ENCODE measurements around the gene BLVRB. TPM values are rescaled to one million over a fixed set of nuclear protein-coding genes. Genes with fewer than 3 reads are reported as not detected.
A peak's percentile ranks its signal among the peaks of the same experiment; 100 is the strongest.

BLVRB gene
- total and polyA plus RNA-seq, 9 of the 15 experiments (the other 6 are each of a cell fraction or from before 2014, with no cell fraction given) = 81.1 to 749 (median 331) TPM

- TF ChIP-seq MAZ (CRISPR knock-in tag; conservative IDR thresholded peaks at IDR 0.05 in 1 of 2, IDR thresholded peaks at IDR 0.05 in 1 of 2) = peak in 1 of 2 experiments; percentile 93; a peak in 3 of 4 replicates
- no peak; the same call in 1 of the 2 replicates for TF ChIP-seq ESRRA (IDR thresholded peaks at IDR 0.05; ENCODE audit: borderline replicate concordance, low read depth)
- no peak for TF ChIP-seq NFE2L1 (tag; IDR thresholded peaks at IDR 0.05; ENCODE audit: borderline replicate concordance, low read depth)
- TF ChIP-seq PURB (CRISPR knock-in tag; IDR thresholded peaks at IDR 0.05; ENCODE audit: low read depth) = no peak
- no peak for TF ChIP-seq MCM5 (IDR thresholded peaks at IDR 0.05; ENCODE audit: low read depth)
- TF ChIP-seq PCBP1 (IDR thresholded peaks at IDR 0.05; ENCODE audit: low read depth, low read length, poor library complexity, severe bottlenecking) = no peak
- TF ChIP-seq TEAD2 (tag; IDR thresholded peaks at IDR 0.05) = no peak
- TF ChIP-seq, protein P1, sequence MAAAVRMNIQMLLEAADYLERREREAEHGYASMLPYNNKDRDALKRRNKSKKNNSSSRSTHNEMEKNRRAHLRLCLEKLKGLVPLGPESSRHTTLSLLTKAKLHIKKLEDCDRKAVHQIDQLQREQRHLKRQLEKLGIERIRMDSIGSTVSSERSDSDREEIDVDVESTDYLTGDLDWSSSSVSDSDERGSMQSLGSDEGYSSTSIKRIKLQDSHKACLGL (CRISPR knock-in tag; IDR thresholded peaks at IDR 0.05; ENCODE audit: borderline replicate concordance, poor library complexity, severe bottlenecking) = no peak
- no peak for TF ChIP-seq ZNF586 (CRISPR knock-in tag; conservative IDR thresholded peaks at IDR 0.05)
- no peak for TF ChIP-seq ZNF57 (CRISPR knock-in tag; IDR thresholded peaks at IDR 0.05)
- TF ChIP-seq DPF2 (IDR thresholded peaks at IDR 0.05) = 0 out of 2 replicates have a peak, but pooled peaks have one; percentile 40
- TF ChIP-seq, protein P2, sequence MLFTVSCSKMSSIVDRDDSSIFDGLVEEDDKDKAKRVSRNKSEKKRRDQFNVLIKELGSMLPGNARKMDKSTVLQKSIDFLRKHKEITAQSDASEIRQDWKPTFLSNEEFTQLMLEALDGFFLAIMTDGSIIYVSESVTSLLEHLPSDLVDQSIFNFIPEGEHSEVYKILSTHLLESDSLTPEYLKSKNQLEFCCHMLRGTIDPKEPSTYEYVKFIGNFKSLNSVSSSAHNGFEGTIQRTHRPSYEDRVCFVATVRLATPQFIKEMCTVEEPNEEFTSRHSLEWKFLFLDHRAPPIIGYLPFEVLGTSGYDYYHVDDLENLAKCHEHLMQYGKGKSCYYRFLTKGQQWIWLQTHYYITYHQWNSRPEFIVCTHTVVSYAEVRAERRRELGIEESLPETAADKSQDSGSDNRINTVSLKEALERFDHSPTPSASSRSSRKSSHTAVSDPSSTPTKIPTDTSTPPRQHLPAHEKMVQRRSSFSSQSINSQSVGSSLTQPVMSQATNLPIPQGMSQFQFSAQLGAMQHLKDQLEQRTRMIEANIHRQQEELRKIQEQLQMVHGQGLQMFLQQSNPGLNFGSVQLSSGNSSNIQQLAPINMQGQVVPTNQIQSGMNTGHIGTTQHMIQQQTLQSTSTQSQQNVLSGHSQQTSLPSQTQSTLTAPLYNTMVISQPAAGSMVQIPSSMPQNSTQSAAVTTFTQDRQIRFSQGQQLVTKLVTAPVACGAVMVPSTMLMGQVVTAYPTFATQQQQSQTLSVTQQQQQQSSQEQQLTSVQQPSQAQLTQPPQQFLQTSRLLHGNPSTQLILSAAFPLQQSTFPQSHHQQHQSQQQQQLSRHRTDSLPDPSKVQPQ (CRISPR knock-in tag; IDR thresholded peaks at IDR 0.05; ENCODE audit: borderline replicate concordance) = no peak
- no peak for TF ChIP-seq CUX1 (CRISPR knock-in tag; IDR thresholded peaks at IDR 0.05)
- TF ChIP-seq, protein P3, sequence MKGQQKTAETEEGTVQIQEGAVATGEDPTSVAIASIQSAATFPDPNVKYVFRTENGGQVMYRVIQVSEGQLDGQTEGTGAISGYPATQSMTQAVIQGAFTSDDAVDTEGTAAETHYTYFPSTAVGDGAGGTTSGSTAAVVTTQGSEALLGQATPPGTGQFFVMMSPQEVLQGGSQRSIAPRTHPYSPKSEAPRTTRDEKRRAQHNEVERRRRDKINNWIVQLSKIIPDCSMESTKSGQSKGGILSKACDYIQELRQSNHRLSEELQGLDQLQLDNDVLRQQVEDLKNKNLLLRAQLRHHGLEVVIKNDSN (CRISPR knock-in tag; IDR thresholded peaks at IDR 0.05) = 0 out of 2 replicates have a peak, but pooled peaks have one; percentile 32
- peak; percentile 36; the same call in 1 of the 2 replicates for TF ChIP-seq ZNF121 (CRISPR knock-in tag; conservative IDR thresholded peaks at IDR 0.05)
- TF ChIP-seq, protein P4, sequence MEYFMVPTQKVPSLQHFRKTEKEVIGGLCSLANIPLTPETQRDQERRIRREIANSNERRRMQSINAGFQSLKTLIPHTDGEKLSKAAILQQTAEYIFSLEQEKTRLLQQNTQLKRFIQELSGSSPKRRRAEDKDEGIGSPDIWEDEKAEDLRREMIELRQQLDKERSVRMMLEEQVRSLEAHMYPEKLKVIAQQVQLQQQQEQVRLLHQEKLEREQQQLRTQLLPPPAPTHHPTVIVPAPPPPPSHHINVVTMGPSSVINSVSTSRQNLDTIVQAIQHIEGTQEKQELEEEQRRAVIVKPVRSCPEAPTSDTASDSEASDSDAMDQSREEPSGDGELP (CRISPR knock-in tag; IDR thresholded peaks at IDR 0.05; ENCODE audit: borderline replicate concordance) = peak; percentile 67
These were observed 39.9 kb downstream of the BLVRB start, which contains the start of gene SERTAD1 (continued) for GRCh38 chr19:40425450-40426287.

Measured in K562 (cell line).